IPS-NIHi11 (cell line): ENCODE results near the gene B3GALT5.

Experiments used
- DNase-seq: peaks from one replicate; pipeline ENCODE4 v3.0.0; 2012; ENCODE audit warnings: mixed read lengths, low spot score

Gene B3GALT5

GRCh38 chr21:39703578-39703977 is 90.8 kb downstream of the B3GALT5 start:
- DNase-seq = no peak

GRCh38 chr21:39705849-39706248 is 93.1 kb downstream of the B3GALT5 start:
- DNase-seq = no peak

GRCh38 chr21:39707316-39707715 is 94.6 kb downstream of the B3GALT5 start:
- DNase-seq = no peak

GRCh38 chr21:39710866-39711265 is 98.1 kb downstream of the B3GALT5 start:
- DNase-seq = no peak

GRCh38 chr21:39712273-39712672 is 99.5 kb downstream of the B3GALT5 start:
- DNase-seq = no peak

GRCh38 chr21:39712976-39713375 is 100.2 kb downstream of the B3GALT5 start:
- peak; percentile 37 for DNase-seq

- DNase-seq = no peak
Observed at GRCh38 chr21:39713905-39714304, 101.2 kb downstream of the B3GALT5 start.

- DNase-seq = no peak
Observed at GRCh38 chr21:39714331-39714730, 101.6 kb downstream of the B3GALT5 start.

- DNase-seq = peak; percentile 54
Observed at GRCh38 chr21:39715804-39716397, 103.2 kb downstream of the B3GALT5 start.

- DNase-seq = no peak
Observed at GRCh38 chr21:39720126-39720778, 107.5 kb downstream of the B3GALT5 start.

- no peak for DNase-seq
Observed at GRCh38 chr21:39721885-39722284, 109.1 kb downstream of the B3GALT5 start.
